ENCODE results near the gene CFAP65.

The CFAP65 gene

GRCh38 chr2:218993345-218994315, 47.7 kb downstream of the CFAP65 start, which contains the start of gene CRYBA2:
Gene CRYBA2, minus strand, starts transcription at chr2:218993422. Its CDS starts 246 bp downstream, at chr2:218993176.
- no peak for DNase-seq (ENCODE audit: low read depth in 1 of 2, low spot score in 1 of 2)

- no peak for DNase-seq (ENCODE audit: low read depth in 1 of 2, low spot score in 1 of 2)
These were observed 48.5 kb downstream of the CFAP65 start for GRCh38 chr2:218992703-218993344.

- DNase-seq (ENCODE audit: low read depth in 1 of 2, low spot score in 1 of 2): no peak
These were observed 49.1 kb downstream of the CFAP65 start for GRCh38 chr2:218992196-218992595.

- no peak for DNase-seq (ENCODE audit: low read depth in 1 of 2, low spot score in 1 of 2)
These were observed 49.6 kb downstream of the CFAP65 start for GRCh38 chr2:218991674-218992168.

GRCh38 chr2:218990612-218991011, 50.7 kb downstream of the CFAP65 start:
- DNase-seq (ENCODE audit: low read depth in 1 of 2, low spot score in 1 of 2): no peak

- no peak for DNase-seq (ENCODE audit: low read depth in 1 of 2, low spot score in 1 of 2)
These were observed 51.3 kb downstream of the CFAP65 start for GRCh38 chr2:218990052-218990451.

GRCh38 chr2:218988650-218989049, 52.7 kb downstream of the CFAP65 start:
- no peak for DNase-seq (ENCODE audit: low read depth in 1 of 2, low spot score in 1 of 2)

GRCh38 chr2:218988164-218988563, 53.2 kb downstream of the CFAP65 start:
- DNase-seq (ENCODE audit: low read depth in 1 of 2, low spot score in 1 of 2): no peak

GRCh38 chr2:218986148-218986761, 55.1 kb downstream of the CFAP65 start:
- DNase-seq (ENCODE audit: low read depth in 1 of 2, low spot score in 1 of 2): no peak

- no peak for DNase-seq (ENCODE audit: low read depth in 1 of 2, low spot score in 1 of 2)
These were observed 55.8 kb downstream of the CFAP65 start for GRCh38 chr2:218985325-218986091.

- DNase-seq (ENCODE audit: low read depth in 1 of 2, low spot score in 1 of 2): no peak
These were observed 56.3 kb downstream of the CFAP65 start, which contains the start of gene FEV for GRCh38 chr2:218985021-218985324. Gene FEV, minus strand, starts transcription at chr2:218985184. Its CDS starts 109 bp downstream, at chr2:218985075.

- no peak for DNase-seq (ENCODE audit: low read depth in 1 of 2, low spot score in 1 of 2)
These were observed 56.9 kb downstream of the CFAP65 start for GRCh38 chr2:218984239-218985020.

- no peak for DNase-seq (ENCODE audit: low read depth in 1 of 2, low spot score in 1 of 2)
These were observed 57.4 kb downstream of the CFAP65 start for GRCh38 chr2:218983934-218984238.

GRCh38 chr2:218983263-218983933, 57.9 kb downstream of the CFAP65 start:
- DNase-seq (ENCODE audit: low read depth in 1 of 2, low spot score in 1 of 2): no peak

- no peak for DNase-seq (ENCODE audit: low read depth in 1 of 2, low spot score in 1 of 2)
These were observed 58.6 kb downstream of the CFAP65 start for GRCh38 chr2:218982586-218983262.

- DNase-seq (ENCODE audit: low read depth in 1 of 2, low spot score in 1 of 2): no peak
These were observed 59.3 kb downstream of the CFAP65 start for GRCh38 chr2:218981881-218982585.

GRCh38 chr2:218981390-218981880, 59.9 kb downstream of the CFAP65 start:
- no peak for DNase-seq (ENCODE audit: low read depth in 1 of 2, low spot score in 1 of 2)

- DNase-seq (ENCODE audit: low read depth in 1 of 2, low spot score in 1 of 2): no peak
These were observed 60.5 kb downstream of the CFAP65 start for GRCh38 chr2:218980735-218981389.

Measured in activated T-helper 1 cell treated with anti-CD3 and anti-CD28 coated beads, Interleukin-2, amount 50 U/mL, for 16 hours (primary cell).